ENCODE measurements around the gene TPM1. TPM values are rescaled to one million over a fixed set of nuclear protein-coding genes. Genes with fewer than 3 reads are reported as not detected.

Gene TPM1
- total RNA-seq, 2 donors from 2014 or later: 564 to 629 TPM

GRCh38 chr15:63043335-63044076 lies 959 bp downstream of the TPM1 start:
- no peaks in the 10 kb centered on the region for H3K27me3 ChIP-seq (replicated peaks; ENCODE audit: insufficient read depth)
- no peaks in the 10 kb centered on the region for H3K36me3 ChIP-seq
- H3K27ac ChIP-seq: peak overlapping the region; percentile 91 to 95
- H3K4me3 ChIP-seq: peak overlapping the region; percentile 51 to 58
- TF ChIP-seq CTCF (IDR thresholded peaks at IDR 0.05) (no peak), POLR2AphosphoS5 (IDR thresholded peaks at IDR 0.05) (no peak), POLR2A (IDR thresholded peaks at IDR 0.05) (no peak)
- intact Hi-C loops (cut with DNase I): loop anchor here (1.0 to 5.0 kb wide), 2 partner anchors 145 to 261 kb away; no protein-coding TSS in a partner anchor
- peaks cover 5% of the 10 kb centered on the region for H3K4me1 ChIP-seq (replicated peaks)
- H3K9me3 ChIP-seq: no peaks in the 10 kb centered on the region
- no peak for DNase-seq (ENCODE audit: low spot score)
- WGBS: under 1% methylated on average over 52 of the region's 54 CpGs

DNA sequence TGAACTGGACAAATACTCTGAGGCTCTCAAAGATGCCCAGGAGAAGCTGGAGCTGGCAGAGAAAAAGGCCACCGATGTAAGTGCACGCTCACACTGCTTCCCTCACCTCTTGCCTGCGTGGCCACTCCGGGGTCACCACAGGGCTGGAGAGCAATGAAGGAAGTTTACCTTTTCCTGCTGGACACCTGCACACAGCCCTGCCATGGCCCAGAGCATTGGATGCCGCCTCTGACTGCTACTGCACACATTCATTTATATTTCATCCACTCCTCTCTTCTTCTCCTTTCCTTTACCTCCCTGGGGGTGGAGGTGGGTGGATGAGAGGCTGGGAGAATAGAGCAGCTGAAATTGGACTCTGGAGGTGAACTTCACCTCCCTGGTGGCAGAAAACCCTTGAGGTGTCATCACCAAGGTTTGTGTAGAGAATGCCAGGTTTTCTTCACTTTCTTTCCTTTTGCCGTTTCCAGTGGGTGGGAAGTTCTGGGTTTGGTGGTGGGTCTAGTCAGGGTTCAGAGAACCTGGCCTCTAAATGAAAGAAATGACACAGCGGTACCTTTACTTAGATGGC lies 1.6 kb downstream of the TPM1 start:
- DNase-seq (ENCODE audit: low spot score): no peak
- Histone ChIP-seq H3K36me3 (no peaks in the 10 kb centered on the region), H3K27ac (peak overlapping the region; percentile 91 to 95), H3K9me3 (no peaks in the 10 kb centered on the region), H3K4me1 (replicated peaks) (peaks cover 5% of the 10 kb centered on the region), H3K4me3 (peak overlapping the region; percentile 51 to 58), H3K27me3 (replicated peaks; ENCODE audit: insufficient read depth) (no peaks in the 10 kb centered on the region)
- TF ChIP-seq CTCF (IDR thresholded peaks at IDR 0.05) (no peak), POLR2AphosphoS5 (IDR thresholded peaks at IDR 0.05) (no peak), POLR2A (IDR thresholded peaks at IDR 0.05) (no peak)
- intact Hi-C loops (cut with DNase I): loop anchor here (1.0 to 5.0 kb wide), 2 partner anchors 146 to 262 kb away; no protein-coding TSS in a partner anchor
- WGBS: 54% methylated on average over 7 of the region's 7 CpGs

DNA sequence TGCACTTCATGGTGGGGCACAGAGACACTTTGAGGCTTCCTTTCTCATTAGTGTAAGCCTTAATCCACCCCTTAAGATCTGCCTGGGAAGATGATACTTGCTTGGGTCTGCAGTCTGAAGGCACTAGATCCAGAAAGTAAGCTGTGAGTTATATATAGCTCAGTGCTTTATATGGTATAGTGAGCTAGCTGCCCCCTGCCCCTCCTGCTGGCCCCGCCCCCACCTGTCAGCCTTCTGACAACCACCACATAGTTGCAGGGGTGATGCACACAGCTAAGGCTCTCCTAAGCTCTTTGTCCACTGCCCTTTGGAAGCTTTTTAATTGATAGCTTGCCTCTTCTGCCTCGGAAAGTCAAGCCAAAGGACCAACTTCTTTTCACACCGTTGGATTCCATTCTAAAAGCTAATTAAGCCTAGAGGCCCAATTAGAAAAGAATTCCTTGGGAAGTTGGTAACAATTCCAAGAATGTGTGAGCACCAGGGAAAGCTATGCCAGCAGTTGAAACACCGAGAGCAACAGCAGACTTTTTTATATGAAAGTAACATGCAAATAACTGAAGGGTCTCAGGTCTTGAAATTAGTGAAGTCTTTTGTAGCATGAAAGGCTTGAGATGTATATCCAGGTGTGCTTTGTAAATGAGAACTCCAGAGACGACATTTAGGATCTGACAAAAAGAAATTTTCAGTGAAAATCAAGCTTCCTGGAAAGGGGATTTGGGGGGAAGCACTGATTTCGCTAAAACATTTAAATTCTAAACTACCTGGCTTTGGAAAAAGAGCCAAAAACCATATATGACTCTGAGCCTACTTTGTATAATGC lies 2.3 kb downstream of the TPM1 start:
- intact Hi-C loops (cut with DNase I): loop anchor here (1.0 to 5.0 kb wide), 2 partner anchors 147 to 263 kb away; no protein-coding TSS in a partner anchor

GRCh38 chr15:63045465-63045840 lies 2.9 kb downstream of the TPM1 start:
- intact Hi-C loops (cut with DNase I): no loop called here
- WGBS: 26% methylated on average over 3 of the region's 3 CpGs
- Histone ChIP-seq H3K36me3 (no peaks in the 10 kb centered on the region), H3K9me3 (no peaks in the 10 kb centered on the region), H3K4me1 (replicated peaks) (peaks cover 10% of the 10 kb centered on the region), H3K4me3 (peak overlapping the region; percentile 51 to 58), H3K27ac (peak overlapping the region; percentile 91 to 95), H3K27me3 (replicated peaks; ENCODE audit: insufficient read depth) (no peaks in the 10 kb centered on the region)
- DNase-seq (ENCODE audit: low spot score): no peak
- no peak for TF ChIP-seq POLR2A (IDR thresholded peaks at IDR 0.05)
- TF ChIP-seq POLR2AphosphoS5 (IDR thresholded peaks at IDR 0.05): no peak
- no peak for TF ChIP-seq CTCF (IDR thresholded peaks at IDR 0.05)

More for the DNA sequence above, 2.3 kb downstream of the TPM1 start:
- WGBS: 57% methylated on average over 6 of the region's 6 CpGs
- peak overlapping the region; percentile 91 to 95 for H3K27ac ChIP-seq
- no peak for TF ChIP-seq POLR2A (IDR thresholded peaks at IDR 0.05)
- TF ChIP-seq POLR2AphosphoS5 (IDR thresholded peaks at IDR 0.05): no peak
- no peak for TF ChIP-seq CTCF (IDR thresholded peaks at IDR 0.05)
- DNase-seq (ENCODE audit: low spot score): no peak
- H3K9me3 ChIP-seq: no peaks in the 10 kb centered on the region
- no peaks in the 10 kb centered on the region for H3K36me3 ChIP-seq
- no peaks in the 10 kb centered on the region for H3K27me3 ChIP-seq (replicated peaks; ENCODE audit: insufficient read depth)
- H3K4me3 ChIP-seq: peak overlapping the region; percentile 51 to 58
- H3K4me1 ChIP-seq (replicated peaks): peaks cover 5% of the 10 kb centered on the region

Measured in prostate gland (tissue), 2 donors.